LNCAP (cell line): Measurements from ENCODE around the gene STON2.

Experiments
- CTCF ChIP-seq: fragments of 450-650 bp; IDR thresholded peaks from 2 replicates; pipeline ENCODE4 v1.5.1; 2017; ENCODE audit warnings: mild to moderate bottlenecking

Gene STON2

GRCh38 chr14:81220830-81221578 is 179.1 kb downstream of the STON2 start, which contains the start of gene GTF2A1:
GTF2A1 (minus strand) TSS chr14:81220959; CDS start chr14:81220518, 441 bp downstream.
- TF ChIP-seq CTCF = no peak

- TF ChIP-seq CTCF = no peak
These were observed 179.6 kb downstream of the STON2 start for GRCh38 chr14:81220580-81220829.

- no peak for TF ChIP-seq CTCF
These were observed 180.2 kb downstream of the STON2 start for GRCh38 chr14:81219759-81220579.

- no peak for TF ChIP-seq CTCF
These were observed 180.8 kb downstream of the STON2 start for GRCh38 chr14:81219210-81219758.

- TF ChIP-seq CTCF = peak; percentile 37
These were observed 188.3 kb downstream of the STON2 start for GRCh38 chr14:81211844-81212243.
